GM19193 (cell line): ENCODE data around the gene CABP1.

Source experiments
- POLR2A ChIP-seq: IDR thresholded peaks from 4 replicates; pipeline ENCODE4 v1.6.1; 2011; ENCODE audit not compliant: insufficient read depth, insufficient read length; ENCODE audit errors: extremely low read depth

The CABP1 gene

DNA sequence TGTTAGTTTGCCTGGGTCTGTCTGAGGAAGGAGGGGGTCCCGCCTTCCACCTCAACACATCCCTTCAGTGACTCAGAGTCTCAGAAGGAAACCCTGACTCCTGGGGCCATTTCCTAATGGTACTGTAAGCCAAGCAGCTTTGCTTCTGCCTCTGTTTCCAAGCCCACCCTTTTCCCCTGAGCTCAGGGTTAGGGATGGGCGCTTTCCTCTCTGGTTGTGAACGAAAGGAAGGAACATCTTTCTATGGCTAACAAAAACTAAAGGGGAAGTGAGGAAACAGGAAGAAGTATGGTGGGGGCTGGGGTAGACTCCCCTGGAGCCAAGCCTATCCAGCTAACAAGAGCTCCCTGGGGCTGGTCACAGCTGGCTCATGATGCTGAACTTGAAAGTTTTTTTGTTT, 58.2 kb downstream of the CABP1 start:
- TF ChIP-seq POLR2A = no peak

DNA sequence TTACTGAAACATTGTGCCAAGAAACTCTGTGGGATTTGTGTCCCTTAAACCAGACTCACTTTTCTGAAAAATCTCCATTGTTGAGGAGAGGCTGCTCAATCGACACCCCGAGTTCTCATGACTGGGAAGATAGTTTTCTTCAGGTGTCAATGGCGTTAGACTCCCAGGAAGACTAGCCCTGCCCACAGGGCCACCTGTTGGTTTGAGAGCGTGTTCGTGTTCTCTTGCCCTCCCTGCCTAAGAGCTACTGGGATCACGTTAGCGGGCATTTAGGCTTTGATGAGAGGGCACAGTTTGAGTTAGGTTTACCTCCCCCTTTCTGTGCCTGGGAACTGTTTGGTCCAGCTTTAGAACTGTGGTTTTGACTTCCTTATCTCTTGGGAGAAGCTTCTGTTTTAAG, 59.1 kb downstream of the CABP1 start:
- no peak for TF ChIP-seq POLR2A

- TF ChIP-seq POLR2A = no peak
Observed at GRCh38 chr12:120700886-120701285, 60.5 kb downstream of the CABP1 start.

DNA sequence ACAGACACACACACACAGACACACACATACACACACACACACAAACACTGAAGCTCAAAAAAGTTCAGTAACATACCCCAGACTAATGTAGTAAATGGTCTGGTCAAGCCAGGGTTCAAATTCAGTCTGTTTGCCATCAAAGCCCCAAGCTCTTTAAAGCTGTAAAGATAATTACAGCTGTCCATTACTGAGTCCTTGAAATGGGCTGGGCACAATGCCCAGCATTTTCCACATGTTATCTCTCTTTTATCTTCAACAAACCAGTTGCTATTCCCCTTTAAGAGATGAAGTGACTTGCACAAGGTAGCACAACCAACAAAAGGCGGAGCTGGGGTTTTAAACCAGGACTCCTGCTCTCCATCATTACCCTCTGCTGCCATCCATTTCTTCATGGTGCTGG, 62.2 kb downstream of the CABP1 start:
- TF ChIP-seq POLR2A = no peak

DNA sequence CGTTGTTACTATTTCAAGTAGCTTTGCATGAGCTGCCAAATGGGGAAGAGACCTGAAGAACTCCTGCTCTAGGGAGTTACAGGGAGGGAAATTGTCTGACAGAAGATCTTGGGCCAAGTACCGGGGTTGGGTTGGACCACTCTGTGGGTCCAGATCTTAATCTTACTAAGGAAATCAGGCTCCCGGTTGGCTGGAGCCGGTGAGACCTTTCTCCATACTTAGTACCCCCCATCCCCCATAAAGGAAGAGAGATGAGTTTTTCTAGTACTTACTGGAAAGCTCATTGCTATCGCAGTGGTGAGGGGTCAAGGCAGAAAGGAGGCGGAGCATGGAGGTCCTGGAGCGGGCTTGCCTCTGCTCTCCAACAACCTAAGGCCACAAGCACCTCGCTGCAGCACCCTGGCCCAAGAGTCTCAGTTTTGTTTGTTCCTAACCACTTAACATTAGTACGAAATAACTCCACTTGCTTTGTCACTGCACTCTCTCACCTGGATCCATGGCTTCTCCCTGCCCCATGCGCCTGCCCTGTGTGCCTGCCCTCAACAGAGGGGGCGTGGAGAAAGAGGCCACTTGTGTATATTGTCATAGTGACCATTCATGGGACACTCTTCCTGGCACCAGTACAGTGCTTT, 63.0 kb downstream of the CABP1 start:
- TF ChIP-seq POLR2A = no peak

DNA sequence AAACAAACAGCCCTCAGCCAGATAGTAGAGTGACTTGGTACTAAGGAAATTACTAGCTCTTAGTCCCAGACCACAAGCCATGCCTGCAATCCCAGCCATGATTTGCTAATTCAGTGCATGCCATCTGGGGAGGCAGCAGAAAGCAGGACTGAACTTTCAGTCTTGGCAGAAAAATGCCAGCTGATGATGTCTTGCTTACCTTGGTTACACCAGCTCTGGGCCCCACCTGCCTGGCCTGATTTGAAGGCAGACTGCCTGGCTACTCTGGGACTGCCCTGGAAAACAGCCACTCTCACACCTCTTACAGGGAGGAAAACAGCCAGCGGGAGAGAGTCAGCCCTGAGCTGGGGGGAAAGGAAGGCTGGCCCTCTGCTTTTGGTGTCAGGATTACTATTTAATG, 65.2 kb downstream of the CABP1 start:
- no peak for TF ChIP-seq POLR2A

DNA sequence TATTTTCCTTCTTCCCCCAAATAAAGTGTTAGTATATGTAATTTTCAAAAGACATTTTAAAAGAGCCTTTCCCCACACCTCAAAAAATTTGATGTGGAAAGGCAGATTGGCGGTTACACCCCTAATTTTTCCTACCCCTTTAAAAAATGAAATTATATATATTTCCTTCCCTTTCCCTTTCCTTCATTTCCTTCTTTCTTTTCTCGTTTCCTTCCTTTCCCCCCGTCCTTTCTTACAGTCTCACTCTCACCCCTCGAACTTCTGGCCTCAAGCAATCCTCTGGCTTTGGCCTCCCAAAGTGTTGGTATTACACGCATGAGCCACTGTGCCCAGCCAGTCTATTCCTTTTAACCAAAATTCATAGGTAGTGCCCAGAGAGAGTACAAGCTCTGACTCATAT, 65.6 kb downstream of the CABP1 start:
- no peak for TF ChIP-seq POLR2A

- no peak for TF ChIP-seq POLR2A
Observed at GRCh38 chr12:120708651-120709050, 68.2 kb downstream of the CABP1 start.

DNA sequence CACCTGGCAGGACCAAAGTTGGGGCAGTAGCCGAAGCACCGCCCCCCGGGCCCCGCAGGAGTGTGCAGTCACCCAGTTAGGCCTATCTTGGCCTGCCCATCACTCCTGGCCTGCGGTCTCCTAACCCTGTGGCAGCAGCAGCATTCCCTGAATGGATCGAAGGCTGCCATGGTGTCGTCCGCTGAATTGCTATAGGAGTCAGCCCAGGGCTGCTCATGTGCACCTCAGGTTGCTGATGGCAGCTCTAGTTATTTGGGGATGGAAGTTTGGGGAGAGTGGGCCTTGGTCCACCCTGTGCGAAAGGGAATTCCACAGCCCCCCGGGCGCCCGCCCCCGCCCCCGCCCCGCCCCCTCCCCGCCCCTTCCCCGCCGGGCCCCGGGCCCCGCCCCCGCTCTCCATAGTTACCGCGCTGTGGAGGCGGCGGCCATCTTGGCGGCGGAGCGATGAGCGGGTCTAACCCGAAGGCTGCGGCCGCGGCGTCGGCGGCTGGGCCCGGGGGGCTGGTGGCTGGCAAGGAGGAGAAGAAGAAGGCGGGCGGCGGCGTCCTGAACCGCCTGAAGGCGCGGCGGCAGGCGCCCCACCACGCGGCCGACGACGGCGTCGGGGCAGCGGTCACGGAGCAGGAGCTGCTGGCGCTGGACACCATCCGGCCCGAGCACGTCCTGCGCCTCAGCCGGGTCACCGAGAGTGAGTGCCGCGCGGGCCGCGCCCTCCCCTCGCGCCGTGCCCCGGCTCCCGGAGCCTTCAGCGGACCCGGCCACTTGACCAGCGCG, 69.8 kb downstream of the CABP1 start, which contains the start of gene UNC119B:
Gene UNC119B (plus strand): TSS at position 428 of the 774 bp plus-strand sequence. CDS start 17 bp downstream, at position 445.
- peak; percentile 66 for TF ChIP-seq POLR2A

DNA sequence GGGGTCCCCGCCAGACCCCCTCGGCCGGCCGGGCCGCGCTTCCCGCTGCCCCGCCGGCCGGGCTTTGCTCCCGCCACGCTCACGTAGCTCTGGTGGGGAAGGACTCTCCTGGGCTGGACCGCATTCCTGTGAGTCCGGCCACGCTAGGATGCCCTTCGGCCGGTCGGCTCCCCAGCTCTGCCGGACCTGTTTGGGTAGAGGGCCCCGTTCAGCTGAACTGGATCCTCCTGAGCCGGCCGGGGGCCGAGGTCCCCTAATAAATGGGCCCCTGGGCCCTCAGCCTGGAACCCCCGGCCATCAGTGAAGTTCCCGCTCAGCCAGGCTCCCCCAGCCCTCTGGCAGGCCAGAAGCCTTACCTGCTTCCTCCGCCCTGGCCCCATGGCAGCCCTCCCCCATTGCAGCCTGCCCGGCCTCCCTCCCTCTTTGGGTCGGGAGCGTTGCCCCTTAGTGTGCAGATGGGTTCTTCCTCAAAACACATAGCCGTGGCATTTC, 70.4 kb downstream of the CABP1 start:
- TF ChIP-seq POLR2A = no peak

GRCh38 chr12:120711411-120711810, 71.0 kb downstream of the CABP1 start:
- no peak for TF ChIP-seq POLR2A

DNA sequence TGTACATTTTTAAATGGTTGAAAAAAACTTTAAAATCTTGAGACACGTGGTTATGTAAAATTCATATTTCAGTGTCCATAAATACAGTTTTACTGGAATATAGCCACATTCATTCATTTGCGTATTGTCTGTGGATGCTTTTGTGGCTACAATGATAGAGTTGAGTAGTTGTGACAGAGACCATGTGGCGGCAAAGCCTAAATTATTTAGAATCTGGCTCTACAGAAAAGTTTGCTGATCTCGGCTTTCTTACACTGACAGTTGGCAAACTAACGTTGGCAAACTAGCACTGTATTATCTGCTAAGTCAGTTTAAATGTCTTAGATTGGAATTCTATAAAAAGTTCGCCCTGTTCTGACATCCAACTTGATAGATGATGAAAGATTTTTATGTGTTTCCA, 72.2 kb downstream of the CABP1 start:
- TF ChIP-seq POLR2A = no peak

- TF ChIP-seq POLR2A = no peak
Observed at GRCh38 chr12:120713861-120714482, 73.5 kb downstream of the CABP1 start.
